CD4-positive, alpha-beta T cell (primary cell): ENCODE results near the gene CENPP. TPM values are rescaled to one million over a fixed set of nuclear protein-coding genes. Genes with fewer than 3 reads are reported as not detected.

Experiments used
- ATAC-seq: fragments of 200-7000 bp; cut with Tn5 transposase; one replicate; pipeline ENCODE4 v1.10.0; 2022; ENCODE audit warnings: mild to moderate bottlenecking; ENCODE audit not compliant: poor library complexity
- CTCF ChIA-PET: fragments of 350-600 bp; sonication (Branson Sonifier 250); formaldehyde crosslinking; loops from one replicate; lab custom pipeline; 2021; ENCODE audit warnings: antibody characterized with exemption, inconsistent platforms; lab: Charles Lee
- POLR2A ChIA-PET: fragments of 350-600 bp; sonication (Branson Sonifier 250); formaldehyde crosslinking; loops from one replicate; lab custom pipeline; 2021; ENCODE audit warnings: antibody characterized with exemption, inconsistent platforms; lab: Charles Lee
- DNase-seq, 14 experiments: peaks; one replicate each; pipeline ENCODE4 v3.0.0-alpha.2; 2013 to 2020; ENCODE audit warnings: mixed read lengths in 2 of 14
- H3K27ac ChIP-seq, 2 donors: one replicate each; pipeline versions ENCODE4 v1.5.1 to v1.7.0; 2013; ENCODE audit warnings: low read length in 2 of 2, low read depth in 1 of 2, mild to moderate bottlenecking in 1 of 2
- H3K27me3 ChIP-seq, 2 experiments: 1 replicate in 1 of 2; 2 replicates in 1 of 2; pipeline versions ENCODE4 v1.6.1 to v1.7.0; 2013; ENCODE audit warnings: low read length in 2 of 2, control low read depth in 1 of 2, mild to moderate bottlenecking in 1 of 2, moderate library complexity in 1 of 2; ENCODE audit not compliant: insufficient read depth in 2 of 2, control insufficient read depth in 1 of 2
- H3K36me3 ChIP-seq: one replicate; pipeline ENCODE4 v1.6.1; 2013; ENCODE audit warnings: low read length, control low read depth; ENCODE audit not compliant: insufficient read depth
- H3K4me1 ChIP-seq: one replicate; pipeline ENCODE4 v1.6.1; 2013; ENCODE audit warnings: low read length, control low read depth; ENCODE audit not compliant: insufficient read depth
- H3K4me3 ChIP-seq: one replicate; pipeline ENCODE4 v1.5.1; 2013; ENCODE audit warnings: mild to moderate bottlenecking, low read length, moderate library complexity
- H3K9me3 ChIP-seq, 2 experiments: 1 replicate in 1 of 2; 2 replicates in 1 of 2; pipeline versions ENCODE4 v1.6.1 to v1.7.0; 2013; ENCODE audit warnings: low read length in 2 of 2, mild to moderate bottlenecking in 2 of 2, control low read depth in 1 of 2, moderate library complexity in 1 of 2; ENCODE audit not compliant: control insufficient read depth in 1 of 2, insufficient read depth in 1 of 2
- H3K27ac Mint-ChIP-seq: one replicate; pipeline ENCODE4 v1.8.0; 2020; ENCODE audit warnings: mixed read lengths
- H3K27me3 Mint-ChIP-seq: one replicate; pipeline ENCODE4 v1.8.0; 2021; ENCODE audit warnings: mixed read lengths
- H3K36me3 Mint-ChIP-seq: one replicate; pipeline ENCODE4 v1.8.0; 2021; ENCODE audit warnings: low read depth, mixed read lengths
- H3K4me1 Mint-ChIP-seq: one replicate; pipeline ENCODE4 v1.8.0; 2021; ENCODE audit warnings: low read depth, mixed read lengths
- H3K4me3 Mint-ChIP-seq: one replicate; pipeline ENCODE4 v1.8.0; 2020; ENCODE audit warnings: mild to moderate bottlenecking, mixed read lengths
- H3K9me3 Mint-ChIP-seq: one replicate; pipeline ENCODE4 v1.8.0; 2020; ENCODE audit warnings: mixed read lengths
- intact Hi-C, 2 experiments: fragments of 100-400 bp; cut with DNase I in 1 of 2; cut with micrococcal nuclease in 1 of 2; formaldehyde crosslinking; loops; one replicate each; pipeline versions ENCODE4 v1.15.1 to v1.9.0; 2023 to 2025; cut with DNase I, micrococcal nuclease
- total RNA-seq, 174 experiments: library from RNA in 2 of 174; stranded (reverse) in 2 of 174; gene quantifications; one replicate each; pipeline ENCODE4 v1.2.3 and lab custom pipeline; 2021 to 2026
- TF ChIP-seq, protein P1 (sequence below): fragments of 200-600 bp; IDR thresholded peaks from one replicate; pipeline ENCODE4 v1.8.0; 2022; ENCODE audit warnings: antibody characterized with exemption, mild to moderate bottlenecking

Gene CENPP
- total RNA-seq, 2 experiments from 2014 or later, result 4.8 TPM

DNA sequence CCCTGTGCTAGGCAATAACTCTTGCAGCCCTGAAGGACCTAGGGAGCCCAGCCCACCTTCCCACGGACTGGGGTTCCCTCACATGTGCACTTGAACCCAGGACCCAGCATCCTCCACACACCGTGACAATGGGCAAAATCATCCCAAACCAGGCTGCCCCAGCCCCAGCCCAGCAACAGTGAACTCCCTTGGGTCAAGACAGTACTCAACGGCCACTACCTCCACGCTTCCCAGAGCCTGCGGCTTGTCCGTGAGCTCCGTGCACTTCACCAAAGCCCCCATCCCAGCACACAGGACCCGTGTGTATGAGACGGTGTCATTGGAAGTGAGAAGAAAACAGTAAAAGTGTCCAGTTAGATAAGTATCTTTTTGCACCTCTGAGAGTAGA is 288.4 kb downstream of the CENPP start:
- no peaks in the 10 kb centered on the region for H3K27me3 ChIP-seq
- ChIA-PET CTCF (no interaction called here), POLR2A (no interaction called here)
- intact Hi-C loops, result no loop called here
- Mint-ChIP-seq H3K27me3 (no peaks in the 10 kb centered on the region), H3K27ac (no peak overlapping the region), H3K9me3 (no peaks in the 10 kb centered on the region), H3K36me3 (peaks cover 64% of the 10 kb centered on the region), H3K4me3 (no peak overlapping the region), H3K4me1 (no peaks in the 10 kb centered on the region)
- TF ChIP-seq, protein P1, sequence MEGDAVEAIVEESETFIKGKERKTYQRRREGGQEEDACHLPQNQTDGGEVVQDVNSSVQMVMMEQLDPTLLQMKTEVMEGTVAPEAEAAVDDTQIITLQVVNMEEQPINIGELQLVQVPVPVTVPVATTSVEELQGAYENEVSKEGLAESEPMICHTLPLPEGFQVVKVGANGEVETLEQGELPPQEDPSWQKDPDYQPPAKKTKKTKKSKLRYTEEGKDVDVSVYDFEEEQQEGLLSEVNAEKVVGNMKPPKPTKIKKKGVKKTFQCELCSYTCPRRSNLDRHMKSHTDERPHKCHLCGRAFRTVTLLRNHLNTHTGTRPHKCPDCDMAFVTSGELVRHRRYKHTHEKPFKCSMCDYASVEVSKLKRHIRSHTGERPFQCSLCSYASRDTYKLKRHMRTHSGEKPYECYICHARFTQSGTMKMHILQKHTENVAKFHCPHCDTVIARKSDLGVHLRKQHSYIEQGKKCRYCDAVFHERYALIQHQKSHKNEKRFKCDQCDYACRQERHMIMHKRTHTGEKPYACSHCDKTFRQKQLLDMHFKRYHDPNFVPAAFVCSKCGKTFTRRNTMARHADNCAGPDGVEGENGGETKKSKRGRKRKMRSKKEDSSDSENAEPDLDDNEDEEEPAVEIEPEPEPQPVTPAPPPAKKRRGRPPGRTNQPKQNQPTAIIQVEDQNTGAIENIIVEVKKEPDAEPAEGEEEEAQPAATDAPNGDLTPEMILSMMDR, result no peak
- H3K9me3 ChIP-seq, result no peaks in the 10 kb centered on the region
- H3K36me3 ChIP-seq, result peaks cover 66% of the 10 kb centered on the region
- ATAC-seq (no peak), DNase-seq (no peak)
- no peaks in the 10 kb centered on the region for H3K4me1 ChIP-seq
- no peak overlapping the region for H3K27ac ChIP-seq
- no peak overlapping the region for H3K4me3 ChIP-seq

- TF ChIP-seq, protein P1, result no peak
- H3K4me1 Mint-ChIP-seq, result no peaks in the 10 kb centered on the region
- Histone ChIP-seq H3K4me1 (no peaks in the 10 kb centered on the region), H3K36me3 (peaks cover 73% of the 10 kb centered on the region), H3K4me3 (no peak overlapping the region), H3K27me3 (no peaks in the 10 kb centered on the region), H3K9me3 (no peaks in the 10 kb centered on the region), H3K27ac (no peak overlapping the region)
- CTCF ChIA-PET, result no interaction called here
- H3K36me3 Mint-ChIP-seq, result peaks cover 67% of the 10 kb centered on the region
- no peaks in the 10 kb centered on the region for H3K9me3 Mint-ChIP-seq
- H3K4me3 Mint-ChIP-seq, result no peak overlapping the region
- intact Hi-C loops, result no loop called here
- POLR2A ChIA-PET, result no interaction called here
- DNase-seq, result no peak
- no peak overlapping the region for H3K27ac Mint-ChIP-seq
- no peaks in the 10 kb centered on the region for H3K27me3 Mint-ChIP-seq
- ATAC-seq, result no peak
Measured at GRCh38 chr9:92614763-92615461, 289.2 kb downstream of the CENPP start.

- peaks cover 76% of the 10 kb centered on the region for H3K36me3 Mint-ChIP-seq
- H3K36me3 ChIP-seq, result peaks cover 80% of the 10 kb centered on the region
- no peaks in the 10 kb centered on the region for H3K4me1 ChIP-seq
- H3K4me3 ChIP-seq, result no peak overlapping the region
- no peaks in the 10 kb centered on the region for H3K9me3 Mint-ChIP-seq
- no peaks in the 10 kb centered on the region for H3K9me3 ChIP-seq
- DNase-seq (no peak), ATAC-seq (no peak)
- TF ChIP-seq, protein P1, result no peak
- H3K27ac ChIP-seq, result no peak overlapping the region
- intact Hi-C loops, result no loop called here
- no peaks in the 10 kb centered on the region for H3K27me3 ChIP-seq
- POLR2A ChIA-PET, result no interaction called here
- CTCF ChIA-PET, result no interaction called here
- no peaks in the 10 kb centered on the region for H3K4me1 Mint-ChIP-seq
- no peak overlapping the region for H3K27ac Mint-ChIP-seq
- no peaks in the 10 kb centered on the region for H3K27me3 Mint-ChIP-seq
- no peak overlapping the region for H3K4me3 Mint-ChIP-seq
Measured at GRCh38 chr9:92615790-92616189, 290.0 kb downstream of the CENPP start.
